ENCODE results near the gene PTPRD.

GRCh38 chr9:8706531-8706930 lies 1906.3 kb downstream of the PTPRD start:
- TF ChIP-seq CTCF (conservative IDR thresholded peaks at IDR 0.05; ENCODE audit: low read length) (no peak), EZH2phosphoT487 (IDR thresholded peaks at IDR 0.05; ENCODE audit: borderline replicate concordance) (no peak)

Data from Loucy (cell line).